GM19023 (cell line): ENCODE results near the gene USPL1.
A peak's percentile ranks its signal among the peaks of the same experiment; 100 is the strongest.
"Not testable (repeated sequence)": the region's sequence is repeated elsewhere in the genome, so short reads cannot be mapped to it uniquely, and the experiment has no call there.

Experiments used
- ATAC-seq: cut with Tn5 transposase; IDR thresholded peaks from one replicate; pipeline ENCODE4 v1.9.1; 2021; ENCODE audit warnings: mild to moderate bottlenecking, moderate library complexity; ENCODE audit not compliant: unreplicated experiment

USPL1 gene

GRCh38 chr13:30615866-30616541, 1.7 kb upstream of the USPL1 start:
- ATAC-seq, result no peak

- peak; percentile 18 for ATAC-seq
These were observed 799 bp upstream of the USPL1 start for GRCh38 chr13:30616927-30617314.

GRCh38 chr13:30618186-30618929, 638 bp downstream of the USPL1 start:
- no peak for ATAC-seq

- no peak for ATAC-seq
These were observed 1.2 kb downstream of the USPL1 start for GRCh38 chr13:30618930-30619279.

GRCh38 chr13:30619731-30620130, 2.0 kb downstream of the USPL1 start:
- ATAC-seq, result no peak

- no peak for ATAC-seq
These were observed 3.2 kb downstream of the USPL1 start for GRCh38 chr13:30620941-30621340.

- ATAC-seq, result no peak
These were observed 4.8 kb downstream of the USPL1 start for GRCh38 chr13:30622551-30622950.

GRCh38 chr13:30623392-30623791, 5.7 kb downstream of the USPL1 start:
- ATAC-seq, result no peak

- ATAC-seq, result no peak
These were observed 6.9 kb downstream of the USPL1 start for GRCh38 chr13:30624630-30625029.

GRCh38 chr13:30629527-30629926, 11.8 kb downstream of the USPL1 start:
- no peak for ATAC-seq

- ATAC-seq, result no peak
These were observed 16.1 kb downstream of the USPL1 start for GRCh38 chr13:30633861-30634260.

- ATAC-seq, result no peak
These were observed 17.1 kb downstream of the USPL1 start for GRCh38 chr13:30634838-30635237.

GRCh38 chr13:30638301-30638700, 20.6 kb downstream of the USPL1 start:
- no peak for ATAC-seq

GRCh38 chr13:30639671-30640070, 22.0 kb downstream of the USPL1 start:
- no peak for ATAC-seq

- not testable (repeated sequence) for ATAC-seq
These were observed 23.5 kb downstream of the USPL1 start for GRCh38 chr13:30641173-30641572.

GRCh38 chr13:30645629-30646028, 27.9 kb downstream of the USPL1 start:
- ATAC-seq, result no peak

- no peak for ATAC-seq
These were observed 29.7 kb downstream of the USPL1 start for GRCh38 chr13:30647420-30647819.

- no peak for ATAC-seq
These were observed 30.3 kb downstream of the USPL1 start for GRCh38 chr13:30647824-30648521.

GRCh38 chr13:30648522-30649012, 30.8 kb downstream of the USPL1 start:
- ATAC-seq, result no peak

- not testable (repeated sequence) for ATAC-seq
These were observed 33.9 kb downstream of the USPL1 start for GRCh38 chr13:30651648-30652047.

- no peak for ATAC-seq
These were observed 35.1 kb downstream of the USPL1 start for GRCh38 chr13:30652746-30653386.
